Ovary (tissue), 3 donors: ENCODE results near the gene NHLH1.

Experiments
- EP300 ChIP-seq: sonication (generic); formaldehyde crosslinking; IDR thresholded peaks from one replicate; pipeline ENCODE4 v1.6.1; 2017; ENCODE audit warnings: antibody characterized with exemption
- TF ChIP-seq, protein P1 (sequence below), 3 donors: fragments of 450-650 bp in 2 of 3; fragments of 200-600 bp in 1 of 3; IDR thresholded peaks; one replicate each; pipeline versions ENCODE4 v1.5.1 to v1.8.0; 2016 to 2022; ENCODE audit warnings: antibody characterized with exemption in 3 of 3, mild to moderate bottlenecking in 1 of 3
- donor health status: DM: no; HTN: no; CAD: no.

DNA sequence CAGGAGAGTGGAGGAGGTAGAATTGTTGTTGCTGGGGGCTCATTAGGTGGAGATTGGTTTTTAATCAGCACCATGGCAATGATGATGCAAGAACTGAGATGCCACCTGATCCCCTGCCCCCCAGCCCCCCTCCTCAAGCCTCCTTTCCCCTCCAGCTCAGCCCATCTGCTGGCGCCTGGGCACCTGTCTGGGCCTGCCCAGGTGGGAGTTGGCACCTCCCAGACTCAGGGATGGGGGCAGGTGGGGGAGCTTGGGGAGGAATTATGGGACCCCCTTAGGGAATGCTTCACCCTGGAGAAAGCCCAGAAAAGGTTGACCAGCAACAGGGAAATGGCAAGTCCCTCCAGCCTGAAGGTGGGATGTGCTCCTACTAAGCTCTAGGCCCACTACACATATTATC, 1.5 kb upstream of the NHLH1 start:
- TF ChIP-seq, protein P1, sequence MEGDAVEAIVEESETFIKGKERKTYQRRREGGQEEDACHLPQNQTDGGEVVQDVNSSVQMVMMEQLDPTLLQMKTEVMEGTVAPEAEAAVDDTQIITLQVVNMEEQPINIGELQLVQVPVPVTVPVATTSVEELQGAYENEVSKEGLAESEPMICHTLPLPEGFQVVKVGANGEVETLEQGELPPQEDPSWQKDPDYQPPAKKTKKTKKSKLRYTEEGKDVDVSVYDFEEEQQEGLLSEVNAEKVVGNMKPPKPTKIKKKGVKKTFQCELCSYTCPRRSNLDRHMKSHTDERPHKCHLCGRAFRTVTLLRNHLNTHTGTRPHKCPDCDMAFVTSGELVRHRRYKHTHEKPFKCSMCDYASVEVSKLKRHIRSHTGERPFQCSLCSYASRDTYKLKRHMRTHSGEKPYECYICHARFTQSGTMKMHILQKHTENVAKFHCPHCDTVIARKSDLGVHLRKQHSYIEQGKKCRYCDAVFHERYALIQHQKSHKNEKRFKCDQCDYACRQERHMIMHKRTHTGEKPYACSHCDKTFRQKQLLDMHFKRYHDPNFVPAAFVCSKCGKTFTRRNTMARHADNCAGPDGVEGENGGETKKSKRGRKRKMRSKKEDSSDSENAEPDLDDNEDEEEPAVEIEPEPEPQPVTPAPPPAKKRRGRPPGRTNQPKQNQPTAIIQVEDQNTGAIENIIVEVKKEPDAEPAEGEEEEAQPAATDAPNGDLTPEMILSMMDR (IDR thresholded peaks at IDR 0.05) = no peak
- no peak for TF ChIP-seq EP300
